Fibroblast of pulmonary artery (primary cell): ENCODE data around the gene SLC39A11.
A peak's percentile ranks its signal among the peaks of the same experiment; 100 is the strongest.

Source experiments
- DNase-seq: peaks from one replicate; pipeline ENCODE4 v3.0.0-alpha.2; 2010; ENCODE audit warnings: low read depth
- H3K4me3 ChIP-seq: replicated peaks from 2 replicates; pipeline ENCODE4 v1.5.1; 2011; ENCODE audit warnings: low read depth, mild to moderate bottlenecking, control low read depth, low read length, moderate library complexity
- TF ChIP-seq, protein P1 (sequence below): IDR thresholded peaks from 2 replicates; pipeline ENCODE4 v1.5.1; 2011; ENCODE audit warnings: mild to moderate bottlenecking, control low read depth, low read length, inconsistent platforms; ENCODE audit errors: missing control alignments

Gene SLC39A11

DNA sequence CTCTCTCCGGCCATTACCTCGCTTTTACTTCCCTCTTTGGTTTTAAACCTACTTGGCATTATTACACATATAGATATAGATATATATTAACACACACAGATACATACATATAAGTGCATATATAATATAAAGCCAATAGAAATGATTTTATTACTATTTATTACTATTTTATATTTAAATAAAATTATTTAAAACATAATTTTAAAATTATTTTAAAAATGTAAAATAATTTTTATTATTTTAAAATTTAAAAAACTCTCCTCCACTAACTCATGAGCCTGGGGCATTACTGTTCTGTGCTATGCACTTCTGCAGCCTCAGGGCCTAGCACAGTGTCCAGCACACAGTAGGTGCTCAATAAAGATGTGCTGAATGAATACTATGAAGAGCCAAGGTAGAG lies 200.9 kb downstream of the SLC39A11 start:
- no peak overlapping the region for H3K4me3 ChIP-seq
- no peak for DNase-seq
- TF ChIP-seq, protein P1, sequence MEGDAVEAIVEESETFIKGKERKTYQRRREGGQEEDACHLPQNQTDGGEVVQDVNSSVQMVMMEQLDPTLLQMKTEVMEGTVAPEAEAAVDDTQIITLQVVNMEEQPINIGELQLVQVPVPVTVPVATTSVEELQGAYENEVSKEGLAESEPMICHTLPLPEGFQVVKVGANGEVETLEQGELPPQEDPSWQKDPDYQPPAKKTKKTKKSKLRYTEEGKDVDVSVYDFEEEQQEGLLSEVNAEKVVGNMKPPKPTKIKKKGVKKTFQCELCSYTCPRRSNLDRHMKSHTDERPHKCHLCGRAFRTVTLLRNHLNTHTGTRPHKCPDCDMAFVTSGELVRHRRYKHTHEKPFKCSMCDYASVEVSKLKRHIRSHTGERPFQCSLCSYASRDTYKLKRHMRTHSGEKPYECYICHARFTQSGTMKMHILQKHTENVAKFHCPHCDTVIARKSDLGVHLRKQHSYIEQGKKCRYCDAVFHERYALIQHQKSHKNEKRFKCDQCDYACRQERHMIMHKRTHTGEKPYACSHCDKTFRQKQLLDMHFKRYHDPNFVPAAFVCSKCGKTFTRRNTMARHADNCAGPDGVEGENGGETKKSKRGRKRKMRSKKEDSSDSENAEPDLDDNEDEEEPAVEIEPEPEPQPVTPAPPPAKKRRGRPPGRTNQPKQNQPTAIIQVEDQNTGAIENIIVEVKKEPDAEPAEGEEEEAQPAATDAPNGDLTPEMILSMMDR, result no peak

GRCh38 chr17:72890711-72891110 lies 201.8 kb downstream of the SLC39A11 start:
- DNase-seq, result peak; percentile 26
- TF ChIP-seq, protein P1, result no peak

GRCh38 chr17:72887917-72888316 lies 204.6 kb downstream of the SLC39A11 start:
- TF ChIP-seq, protein P1, result no peak
- DNase-seq, result no peak
- H3K4me3 ChIP-seq, result no peak overlapping the region

More at GRCh38 chr17:72890711-72891110, 201.8 kb downstream of the SLC39A11 start:
- no peak overlapping the region for H3K4me3 ChIP-seq

GRCh38 chr17:72887322-72887721 lies 205.2 kb downstream of the SLC39A11 start:
- TF ChIP-seq, protein P1, result no peak
- no peak overlapping the region for H3K4me3 ChIP-seq
- DNase-seq, result no peak

DNA sequence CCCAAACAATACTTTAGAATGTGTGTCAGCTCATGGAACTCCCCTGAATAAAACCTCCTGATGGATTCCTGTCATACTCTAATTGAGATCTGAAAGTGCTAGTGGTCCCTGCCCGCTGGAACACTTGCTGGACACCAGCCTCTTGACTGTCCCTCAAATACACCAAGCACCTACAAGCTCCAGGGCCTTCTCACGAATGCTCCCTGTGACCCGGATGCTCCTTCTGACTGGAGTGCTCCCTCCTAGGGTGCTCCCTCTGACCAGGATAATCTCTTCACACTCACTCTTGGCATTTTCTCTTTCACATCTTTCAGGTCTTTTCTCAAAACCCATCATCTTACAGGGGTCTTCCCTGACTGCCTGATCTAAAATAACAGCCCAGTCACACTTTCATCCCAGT lies 205.9 kb downstream of the SLC39A11 start:
- H3K4me3 ChIP-seq, result no peak overlapping the region
- DNase-seq, result no peak
- TF ChIP-seq, protein P1, result no peak

DNA sequence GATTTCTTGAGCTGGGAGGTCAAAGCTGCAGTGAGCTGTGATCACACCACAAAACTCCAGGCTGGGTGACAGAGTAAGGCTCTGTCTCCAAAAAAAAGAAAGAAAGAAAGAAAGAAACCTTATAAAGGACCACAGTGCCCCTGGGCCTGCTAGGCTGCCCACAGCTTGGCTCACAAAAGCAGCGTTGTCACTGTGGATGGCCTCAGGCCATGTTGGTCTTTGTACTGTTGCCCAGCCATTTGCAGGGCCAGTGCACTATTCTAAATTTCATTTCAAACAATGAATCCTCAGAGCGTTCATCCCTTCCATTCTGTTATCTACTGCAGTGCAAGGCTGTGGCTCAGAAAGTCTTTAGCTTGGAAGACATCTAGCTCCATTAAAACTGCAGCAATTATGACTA lies 208.4 kb downstream of the SLC39A11 start:
- H3K4me3 ChIP-seq, result no peak overlapping the region
- DNase-seq, result no peak
- TF ChIP-seq, protein P1, result no peak

GRCh38 chr17:72883351-72883750 lies 209.1 kb downstream of the SLC39A11 start:
- no peak overlapping the region for H3K4me3 ChIP-seq
- TF ChIP-seq, protein P1, result no peak
- DNase-seq, result no peak
